ENCODE measurements around the gene EID2. TPM values are rescaled to one million over a fixed set of nuclear protein-coding genes. Genes with fewer than 3 reads are reported as not detected.

EID2 gene
- total and polyA plus RNA-seq, 2 of the 13 experiments (the other 11 are each of a cell fraction or from before 2014, with no cell fraction given) = 3.7 to 14.1 TPM

DNA sequence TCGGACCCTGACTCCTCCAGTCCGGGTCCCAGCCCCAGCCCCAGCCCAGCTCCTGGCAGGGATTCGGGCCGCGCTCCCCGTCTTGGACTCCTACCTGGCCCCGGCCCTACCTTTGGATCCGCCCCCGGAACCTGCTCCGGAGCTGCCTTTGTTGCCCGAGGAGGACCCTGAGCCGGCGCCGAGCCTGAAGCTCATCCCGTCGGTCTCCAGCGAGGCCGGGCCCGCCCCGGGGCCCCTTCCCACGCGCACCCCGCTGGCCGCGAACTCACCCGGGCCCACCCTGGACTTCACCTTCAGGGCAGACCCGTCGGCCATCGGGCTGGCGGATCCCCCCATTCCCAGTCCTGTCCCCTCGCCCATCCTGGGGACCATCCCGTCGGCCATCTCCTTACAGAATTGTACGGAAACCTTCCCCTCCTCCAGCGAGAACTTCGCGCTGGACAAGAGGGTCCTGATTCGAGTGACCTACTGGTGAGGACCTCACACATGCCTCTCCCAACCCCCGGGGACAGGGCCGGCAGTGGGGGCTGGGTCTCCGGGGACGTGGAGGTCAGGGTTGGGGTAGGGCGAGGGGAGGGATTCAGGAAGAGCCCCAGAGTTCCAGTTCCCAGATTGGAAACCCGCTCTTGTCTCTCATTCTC is 24.3 kb downstream of the EID2 start (continued):
- no peak for TF ChIP-seq MEIS2 (CRISPR knock-in tag; IDR thresholded peaks at IDR 0.05)
- TF ChIP-seq YEATS4 (CRISPR knock-in tag; IDR thresholded peaks at IDR 0.05; ENCODE audit: borderline replicate concordance) = no peak
- no peak for TF ChIP-seq ATF1 (CRISPR knock-in tag; IDR thresholded peaks at IDR 0.05)
- TF ChIP-seq, protein P1, sequence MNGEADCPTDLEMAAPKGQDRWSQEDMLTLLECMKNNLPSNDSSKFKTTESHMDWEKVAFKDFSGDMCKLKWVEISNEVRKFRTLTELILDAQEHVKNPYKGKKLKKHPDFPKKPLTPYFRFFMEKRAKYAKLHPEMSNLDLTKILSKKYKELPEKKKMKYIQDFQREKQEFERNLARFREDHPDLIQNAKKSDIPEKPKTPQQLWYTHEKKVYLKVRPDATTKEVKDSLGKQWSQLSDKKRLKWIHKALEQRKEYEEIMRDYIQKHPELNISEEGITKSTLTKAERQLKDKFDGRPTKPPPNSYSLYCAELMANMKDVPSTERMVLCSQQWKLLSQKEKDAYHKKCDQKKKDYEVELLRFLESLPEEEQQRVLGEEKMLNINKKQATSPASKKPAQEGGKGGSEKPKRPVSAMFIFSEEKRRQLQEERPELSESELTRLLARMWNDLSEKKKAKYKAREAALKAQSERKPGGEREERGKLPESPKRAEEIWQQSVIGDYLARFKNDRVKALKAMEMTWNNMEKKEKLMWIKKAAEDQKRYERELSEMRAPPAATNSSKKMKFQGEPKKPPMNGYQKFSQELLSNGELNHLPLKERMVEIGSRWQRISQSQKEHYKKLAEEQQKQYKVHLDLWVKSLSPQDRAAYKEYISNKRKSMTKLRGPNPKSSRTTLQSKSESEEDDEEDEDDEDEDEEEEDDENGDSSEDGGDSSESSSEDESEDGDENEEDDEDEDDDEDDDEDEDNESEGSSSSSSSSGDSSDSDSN (CRISPR knock-in tag; IDR thresholded peaks at IDR 0.05) = peak; percentile 30
- TF ChIP-seq ZNF619 (CRISPR knock-in tag; IDR thresholded peaks at IDR 0.05) = no peak
- TF ChIP-seq, protein P2, sequence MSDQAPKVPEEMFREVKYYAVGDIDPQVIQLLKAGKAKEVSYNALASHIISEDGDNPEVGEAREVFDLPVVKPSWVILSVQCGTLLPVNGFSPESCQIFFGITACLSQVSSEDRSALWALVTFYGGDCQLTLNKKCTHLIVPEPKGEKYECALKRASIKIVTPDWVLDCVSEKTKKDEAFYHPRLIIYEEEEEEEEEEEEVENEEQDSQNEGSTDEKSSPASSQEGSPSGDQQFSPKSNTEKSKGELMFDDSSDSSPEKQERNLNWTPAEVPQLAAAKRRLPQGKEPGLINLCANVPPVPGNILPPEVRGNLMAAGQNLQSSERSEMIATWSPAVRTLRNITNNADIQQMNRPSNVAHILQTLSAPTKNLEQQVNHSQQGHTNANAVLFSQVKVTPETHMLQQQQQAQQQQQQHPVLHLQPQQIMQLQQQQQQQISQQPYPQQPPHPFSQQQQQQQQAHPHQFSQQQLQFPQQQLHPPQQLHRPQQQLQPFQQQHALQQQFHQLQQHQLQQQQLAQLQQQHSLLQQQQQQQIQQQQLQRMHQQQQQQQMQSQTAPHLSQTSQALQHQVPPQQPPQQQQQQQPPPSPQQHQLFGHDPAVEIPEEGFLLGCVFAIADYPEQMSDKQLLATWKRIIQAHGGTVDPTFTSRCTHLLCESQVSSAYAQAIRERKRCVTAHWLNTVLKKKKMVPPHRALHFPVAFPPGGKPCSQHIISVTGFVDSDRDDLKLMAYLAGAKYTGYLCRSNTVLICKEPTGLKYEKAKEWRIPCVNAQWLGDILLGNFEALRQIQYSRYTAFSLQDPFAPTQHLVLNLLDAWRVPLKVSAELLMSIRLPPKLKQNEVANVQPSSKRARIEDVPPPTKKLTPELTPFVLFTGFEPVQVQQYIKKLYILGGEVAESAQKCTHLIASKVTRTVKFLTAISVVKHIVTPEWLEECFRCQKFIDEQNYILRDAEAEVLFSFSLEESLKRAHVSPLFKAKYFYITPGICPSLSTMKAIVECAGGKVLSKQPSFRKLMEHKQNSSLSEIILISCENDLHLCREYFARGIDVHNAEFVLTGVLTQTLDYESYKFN (CRISPR knock-in tag; conservative IDR thresholded peaks at IDR 0.05) = no peak
- TF ChIP-seq, protein P3, sequence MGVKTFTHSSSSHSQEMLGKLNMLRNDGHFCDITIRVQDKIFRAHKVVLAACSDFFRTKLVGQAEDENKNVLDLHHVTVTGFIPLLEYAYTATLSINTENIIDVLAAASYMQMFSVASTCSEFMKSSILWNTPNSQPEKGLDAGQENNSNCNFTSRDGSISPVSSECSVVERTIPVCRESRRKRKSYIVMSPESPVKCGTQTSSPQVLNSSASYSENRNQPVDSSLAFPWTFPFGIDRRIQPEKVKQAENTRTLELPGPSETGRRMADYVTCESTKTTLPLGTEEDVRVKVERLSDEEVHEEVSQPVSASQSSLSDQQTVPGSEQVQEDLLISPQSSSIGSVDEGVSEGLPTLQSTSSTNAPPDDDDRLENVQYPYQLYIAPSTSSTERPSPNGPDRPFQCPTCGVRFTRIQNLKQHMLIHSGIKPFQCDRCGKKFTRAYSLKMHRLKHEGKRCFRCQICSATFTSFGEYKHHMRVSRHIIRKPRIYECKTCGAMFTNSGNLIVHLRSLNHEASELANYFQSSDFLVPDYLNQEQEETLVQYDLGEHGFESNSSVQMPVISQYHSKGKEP (CRISPR knock-in tag; IDR thresholded peaks at IDR 0.05) = no peak
- TF ChIP-seq ZNF614 (CRISPR knock-in tag; IDR thresholded peaks at IDR 0.05; ENCODE audit: borderline replicate concordance) = no peak
- TF ChIP-seq MTA1 (CRISPR knock-in tag; IDR thresholded peaks at IDR 0.05; ENCODE audit: borderline replicate concordance) = no peak
- TF ChIP-seq, protein P4, sequence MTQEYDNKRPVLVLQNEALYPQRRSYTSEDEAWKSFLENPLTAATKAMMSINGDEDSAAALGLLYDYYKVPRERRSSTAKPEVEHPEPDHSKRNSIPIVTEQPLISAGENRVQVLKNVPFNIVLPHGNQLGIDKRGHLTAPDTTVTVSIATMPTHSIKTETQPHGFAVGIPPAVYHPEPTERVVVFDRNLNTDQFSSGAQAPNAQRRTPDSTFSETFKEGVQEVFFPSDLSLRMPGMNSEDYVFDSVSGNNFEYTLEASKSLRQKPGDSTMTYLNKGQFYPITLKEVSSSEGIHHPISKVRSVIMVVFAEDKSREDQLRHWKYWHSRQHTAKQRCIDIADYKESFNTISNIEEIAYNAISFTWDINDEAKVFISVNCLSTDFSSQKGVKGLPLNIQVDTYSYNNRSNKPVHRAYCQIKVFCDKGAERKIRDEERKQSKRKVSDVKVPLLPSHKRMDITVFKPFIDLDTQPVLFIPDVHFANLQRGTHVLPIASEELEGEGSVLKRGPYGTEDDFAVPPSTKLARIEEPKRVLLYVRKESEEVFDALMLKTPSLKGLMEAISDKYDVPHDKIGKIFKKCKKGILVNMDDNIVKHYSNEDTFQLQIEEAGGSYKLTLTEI (CRISPR knock-in tag; conservative IDR thresholded peaks at IDR 0.05) = no peak
- TF ChIP-seq ZBTB20 (CRISPR knock-in tag; IDR thresholded peaks at IDR 0.05; ENCODE audit: borderline replicate concordance, low read depth) = no peak
- no peak for TF ChIP-seq HNRNPH1 (optimal IDR thresholded peaks at IDR 0.05; ENCODE audit: low read depth, low read length)
- no peak for TF ChIP-seq ETV6 (CRISPR knock-in tag; conservative IDR thresholded peaks at IDR 0.05)
- TF ChIP-seq, protein P5, sequence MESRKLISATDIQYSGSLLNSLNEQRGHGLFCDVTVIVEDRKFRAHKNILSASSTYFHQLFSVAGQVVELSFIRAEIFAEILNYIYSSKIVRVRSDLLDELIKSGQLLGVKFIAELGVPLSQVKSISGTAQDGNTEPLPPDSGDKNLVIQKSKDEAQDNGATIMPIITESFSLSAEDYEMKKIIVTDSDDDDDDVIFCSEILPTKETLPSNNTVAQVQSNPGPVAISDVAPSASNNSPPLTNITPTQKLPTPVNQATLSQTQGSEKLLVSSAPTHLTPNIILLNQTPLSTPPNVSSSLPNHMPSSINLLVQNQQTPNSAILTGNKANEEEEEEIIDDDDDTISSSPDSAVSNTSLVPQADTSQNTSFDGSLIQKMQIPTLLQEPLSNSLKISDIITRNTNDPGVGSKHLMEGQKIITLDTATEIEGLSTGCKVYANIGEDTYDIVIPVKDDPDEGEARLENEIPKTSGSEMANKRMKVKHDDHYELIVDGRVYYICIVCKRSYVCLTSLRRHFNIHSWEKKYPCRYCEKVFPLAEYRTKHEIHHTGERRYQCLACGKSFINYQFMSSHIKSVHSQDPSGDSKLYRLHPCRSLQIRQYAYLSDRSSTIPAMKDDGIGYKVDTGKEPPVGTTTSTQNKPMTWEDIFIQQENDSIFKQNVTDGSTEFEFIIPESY (CRISPR knock-in tag; IDR thresholded peaks at IDR 0.05) = no peak
- TF ChIP-seq KDM2A (CRISPR knock-in tag; IDR thresholded peaks at IDR 0.05; ENCODE audit: borderline replicate concordance, low read depth) = no peak
- TF ChIP-seq ZNF607 (CRISPR knock-in tag; IDR thresholded peaks at IDR 0.05; ENCODE audit: borderline replicate concordance) = no peak
- TF ChIP-seq ZNF598 (CRISPR knock-in tag; IDR thresholded peaks at IDR 0.05; ENCODE audit: borderline replicate concordance) = 0 out of 2 replicates have a peak, but pooled peaks have one; percentile 20
- no peak for TF ChIP-seq ZNF263 (CRISPR knock-in tag; IDR thresholded peaks at IDR 0.05)

All from HepG2 (cell line).